Anterior cingulate cortex (tissue), 58 donors: ENCODE data around the gene SNX2.
A peak's percentile ranks its signal among the peaks of the same experiment; 100 is the strongest.

Experiments
- DNase-seq, 58 donors: peaks; one replicate each; lab custom pipeline; 2025; lab: John Stamatoyannopoulos, UW

The SNX2 gene

GRCh38 chr5:122772446-122772845 is 2.4 kb upstream of the SNX2 start:
- no peak for DNase-seq

GRCh38 chr5:122773619-122774018 is 1.3 kb upstream of the SNX2 start:
- no peak for DNase-seq

DNA sequence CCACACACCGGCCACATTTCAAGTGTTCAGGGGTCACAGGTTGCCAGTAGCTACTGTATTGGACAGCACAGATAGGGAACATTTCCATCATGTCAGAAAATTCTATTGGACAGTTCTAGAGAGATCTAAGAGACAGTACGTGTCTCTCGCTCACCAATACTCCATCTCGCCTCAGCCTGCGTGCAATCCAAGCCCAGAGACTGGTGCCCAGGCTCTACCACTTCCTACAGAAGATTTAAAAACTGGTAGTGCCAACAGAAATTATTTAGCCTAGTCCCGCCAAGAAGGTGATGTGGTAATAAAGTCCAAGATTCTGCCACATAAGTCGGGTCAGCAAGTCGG is 390 bp upstream of the SNX2 start:
- DNase-seq: no peak

DNA sequence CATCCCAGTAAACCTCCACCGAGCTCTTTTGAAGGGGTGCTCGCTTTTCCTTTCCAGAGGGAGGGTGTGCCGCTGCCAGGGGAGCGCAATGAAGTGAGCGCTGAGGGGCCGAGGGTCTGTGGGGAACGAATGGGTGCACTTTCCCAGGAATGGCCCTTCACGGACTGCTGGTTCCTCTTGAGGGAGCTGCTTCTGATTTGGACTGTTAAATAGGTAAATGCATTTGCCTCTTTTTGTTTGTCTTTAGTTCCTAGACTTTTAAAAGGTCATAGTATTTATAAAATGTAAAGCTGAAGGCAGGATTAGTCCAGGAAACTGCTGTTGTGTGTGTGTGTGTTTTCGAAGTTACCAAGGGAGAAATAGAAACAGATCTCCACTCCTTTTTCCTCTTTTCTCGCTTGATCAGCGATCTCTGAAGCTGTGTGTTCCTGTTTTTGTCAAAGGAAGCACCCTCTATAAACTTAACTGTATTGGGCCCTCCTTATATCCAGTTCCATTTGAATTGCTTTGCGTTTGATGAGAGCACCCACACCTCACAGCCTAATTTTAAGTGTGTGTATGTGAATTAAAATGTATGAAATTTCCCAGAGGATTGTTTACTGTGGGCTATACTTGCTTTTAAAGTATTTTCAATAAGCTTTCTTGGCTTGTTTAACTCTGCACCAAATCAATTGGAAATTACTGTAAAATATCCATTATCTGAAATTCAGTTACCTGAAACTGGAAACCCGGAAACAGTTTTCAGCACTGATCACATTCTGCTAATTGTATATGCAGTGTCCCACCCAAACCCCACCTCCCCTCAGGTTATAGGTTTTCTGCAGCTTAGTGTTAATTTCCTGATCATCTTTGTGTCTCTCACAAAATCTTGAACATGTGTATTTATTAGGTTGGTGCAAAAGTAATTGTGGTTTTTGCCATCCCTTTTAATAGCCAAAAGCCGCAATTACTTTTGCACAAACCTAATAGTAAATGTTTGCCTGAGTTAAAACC is 966 bp downstream of the SNX2 start:
- DNase-seq: peak in 3 of 58 donors; percentile 43 to 59 (median 56)

DNA sequence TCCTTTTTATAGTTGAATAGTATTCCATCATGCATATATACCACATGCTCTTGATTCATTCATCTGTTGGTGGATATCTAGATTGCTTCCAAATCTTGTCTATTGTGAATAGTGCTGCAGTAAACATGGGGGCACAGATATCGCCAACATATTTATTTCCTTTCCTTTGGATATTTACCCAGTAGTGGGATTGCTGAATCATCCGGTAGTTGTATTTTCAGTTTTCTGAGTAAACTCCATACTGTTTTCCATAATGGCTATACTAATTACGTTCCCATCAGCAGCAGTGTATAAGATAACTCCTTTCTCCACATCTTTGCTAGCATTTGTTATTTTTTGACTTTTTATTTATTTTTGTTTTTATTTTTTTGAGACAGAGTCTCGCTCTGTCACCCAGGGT is 3.3 kb downstream of the SNX2 start:
- no peak for DNase-seq

DNA sequence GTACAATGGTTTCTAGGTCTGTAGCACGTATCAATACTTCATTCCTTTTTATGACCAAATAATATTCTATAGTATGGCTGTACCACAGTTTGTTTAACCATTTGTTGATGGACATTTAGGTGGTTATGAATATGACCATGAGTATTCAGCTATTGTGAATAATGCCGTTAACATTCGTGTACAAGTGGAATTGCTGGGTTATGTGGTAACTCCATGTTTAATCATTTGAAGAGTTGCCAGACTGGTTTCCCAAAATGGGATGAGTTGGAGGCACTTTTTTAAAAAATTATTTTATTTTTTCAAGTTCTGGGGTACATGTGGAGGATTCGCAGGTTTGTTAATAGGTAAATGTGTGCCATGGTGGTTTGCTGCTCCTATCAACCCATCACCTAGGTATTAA is 4.6 kb downstream of the SNX2 start:
- no peak for DNase-seq

DNA sequence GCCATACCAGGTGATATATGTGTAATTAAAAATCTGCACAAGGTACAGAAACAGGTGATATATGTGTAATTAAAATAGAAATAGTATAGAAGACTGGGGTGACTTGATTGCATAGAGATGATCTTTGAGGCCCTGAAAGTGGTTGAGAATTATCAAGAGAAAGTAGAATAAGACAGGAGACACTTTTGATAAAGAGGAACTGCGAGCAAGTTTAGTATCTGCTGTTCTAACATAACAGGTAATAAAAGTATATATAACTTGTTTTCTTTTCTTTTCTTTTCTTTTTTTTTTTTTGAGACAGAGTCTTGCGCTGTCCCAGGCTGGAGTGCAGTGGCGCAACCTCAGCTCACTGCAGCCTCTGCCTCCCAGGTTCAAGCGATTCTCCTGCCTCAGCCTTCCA is 5.4 kb downstream of the SNX2 start:
- DNase-seq: no peak

- DNase-seq: no peak
Measured at GRCh38 chr5:122781465-122781864, 6.6 kb downstream of the SNX2 start.

GRCh38 chr5:122785294-122785693 is 10.4 kb downstream of the SNX2 start:
- no peak for DNase-seq

GRCh38 chr5:122788371-122788770 is 13.5 kb downstream of the SNX2 start:
- DNase-seq: no peak

GRCh38 chr5:122788996-122789395 is 14.1 kb downstream of the SNX2 start:
- DNase-seq: no peak

DNA sequence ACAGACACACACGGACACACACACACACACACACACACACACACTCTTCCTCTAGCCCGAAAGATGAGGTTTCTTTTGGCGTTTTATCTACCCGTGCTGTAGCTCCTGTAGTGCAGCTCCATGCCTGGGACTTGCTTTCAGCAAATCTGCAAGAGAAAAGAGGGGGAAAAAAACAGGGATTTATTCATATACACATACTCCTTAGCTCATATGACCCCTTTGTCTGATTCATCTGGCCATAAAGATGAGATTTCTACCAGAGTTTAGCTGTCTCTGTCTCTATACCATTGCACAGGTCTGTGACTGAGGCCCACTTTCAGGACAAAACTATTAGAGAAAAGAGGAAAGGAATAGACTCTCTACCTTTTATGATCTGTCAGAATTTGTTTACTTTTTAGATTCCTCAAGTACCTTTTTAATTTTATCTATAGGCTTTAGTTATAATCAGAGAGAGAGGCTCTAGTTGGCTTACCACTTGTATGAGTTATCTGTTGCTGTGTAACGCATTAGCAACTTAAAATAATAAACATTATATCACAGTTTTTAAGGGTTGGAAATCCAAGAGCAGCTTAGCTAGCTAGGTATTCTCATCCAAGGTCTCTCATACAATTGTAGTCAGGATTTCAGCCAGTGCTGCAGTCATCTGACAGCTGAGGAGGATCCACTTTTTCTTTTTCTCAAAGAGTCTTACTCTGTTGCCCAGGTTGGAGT is 14.7 kb downstream of the SNX2 start:
- DNase-seq: no peak

- no peak for DNase-seq
Measured at GRCh38 chr5:122790354-122791103, 15.6 kb downstream of the SNX2 start.

DNA sequence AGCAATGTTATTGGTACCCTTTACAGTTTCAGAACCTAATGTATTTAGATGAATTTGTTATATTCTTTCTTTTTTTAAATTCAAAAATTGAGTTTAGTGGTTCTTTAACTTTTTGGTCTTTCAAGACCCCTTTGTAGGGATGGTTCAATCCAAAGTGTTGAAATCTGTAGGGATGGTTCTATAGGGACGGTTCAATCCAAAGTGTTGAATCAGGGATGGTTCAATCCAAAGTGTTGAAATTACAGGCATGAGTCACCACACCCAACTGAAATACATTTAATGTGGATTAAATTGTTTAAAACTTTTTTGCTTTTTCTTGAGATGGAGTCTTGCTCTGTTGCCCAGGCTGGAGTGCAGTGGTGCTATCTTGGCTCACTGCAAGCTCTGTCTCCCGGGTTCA is 30.6 kb downstream of the SNX2 start:
- no peak for DNase-seq

- no peak for DNase-seq
Measured at GRCh38 chr5:122810405-122810804, 35.5 kb downstream of the SNX2 start.

- no peak for DNase-seq
Measured at GRCh38 chr5:122815218-122815767, 40.4 kb downstream of the SNX2 start.

DNA sequence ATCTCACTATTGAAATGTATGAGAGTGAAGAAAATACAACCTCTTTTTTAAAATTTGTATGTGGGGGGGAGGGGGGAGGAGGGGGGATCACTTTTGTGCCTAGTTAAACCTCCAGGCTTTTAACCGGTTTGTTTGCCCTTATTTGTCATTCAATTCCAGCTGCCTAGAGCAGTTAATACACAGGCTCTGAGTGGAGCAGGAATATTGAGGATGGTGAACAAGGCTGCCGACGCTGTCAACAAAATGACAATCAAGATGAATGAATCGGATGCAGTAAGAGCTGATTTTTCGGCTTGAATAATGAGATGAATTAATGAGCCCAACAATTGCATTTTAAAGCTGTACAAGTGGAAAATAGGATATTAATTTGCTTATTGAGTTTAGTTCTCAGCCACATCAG is 41.9 kb downstream of the SNX2 start:
- no peak for DNase-seq

- DNase-seq: no peak
Measured at GRCh38 chr5:122831984-122832383, 57.1 kb downstream of the SNX2 start.

DNA sequence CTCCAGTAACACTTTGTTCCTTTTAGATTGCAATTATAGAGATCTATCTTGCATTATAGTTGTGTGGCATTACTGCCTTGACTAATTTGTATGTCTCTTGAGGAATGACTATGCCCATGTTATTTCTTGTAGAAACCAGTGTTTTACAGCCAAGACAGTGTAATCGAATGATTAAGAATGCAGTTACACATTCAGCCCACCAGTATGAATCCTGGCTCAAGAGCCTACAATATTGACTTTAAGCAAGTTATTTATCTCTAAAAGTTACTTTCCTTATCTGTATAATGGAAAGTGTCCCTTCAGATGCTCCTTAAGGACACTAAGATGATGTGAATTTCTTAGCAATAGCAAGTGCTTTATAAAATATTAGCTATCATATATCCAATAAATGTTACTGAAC is 60.8 kb downstream of the SNX2 start:
- no peak for DNase-seq

GRCh38 chr5:122836947-122837346 is 62.1 kb downstream of the SNX2 start:
- no peak for DNase-seq

- no peak for DNase-seq
Measured at GRCh38 chr5:122839731-122840130, 64.9 kb downstream of the SNX2 start.
